Neural crest cell (in vitro differentiated cells): ENCODE measurements around the gene POLN. TPM values are rescaled to one million over a fixed set of nuclear protein-coding genes. Genes with fewer than 3 reads are reported as not detected.

ENCODE experiments used
- DNase-seq: peaks from one replicate; pipeline ENCODE4 v3.0.0; 2021; ENCODE audit warnings: low read depth, mixed read lengths, low spot score
- H3K27ac Mint-ChIP-seq: one replicate; pipeline ENCODE4 v1.8.0; 2021; ENCODE audit warnings: mild to moderate bottlenecking, mixed read lengths; ENCODE audit not compliant: unreplicated experiment
- H3K27me3 Mint-ChIP-seq: 2 replicates; pipeline ENCODE4 v1.8.0; 2021; ENCODE audit warnings: low read depth, mild to moderate bottlenecking, mixed read lengths
- H3K36me3 Mint-ChIP-seq: 2 replicates; pipeline ENCODE4 v1.8.0; 2021; ENCODE audit warnings: low read depth, mild to moderate bottlenecking, mixed read lengths
- H3K4me1 Mint-ChIP-seq: 2 replicates; pipeline ENCODE4 v1.8.0; 2021; ENCODE audit warnings: mixed read lengths
- H3K4me3 Mint-ChIP-seq: one replicate; pipeline ENCODE4 v1.8.0; 2021; ENCODE audit warnings: mild to moderate bottlenecking, mixed read lengths
- H3K9me3 Mint-ChIP-seq: 2 replicates; pipeline ENCODE4 v1.8.0; 2021; ENCODE audit warnings: mixed read lengths
- total RNA-seq: library from RNA; stranded (reverse); gene quantifications from 2 replicates; pipeline ENCODE4 v1.2.1, GENCODE V29; 2021
- TF ChIP-seq, protein P1 (sequence below): fragments of 200-600 bp; sonication (generic); conservative IDR thresholded peaks from 2 replicates; pipeline ENCODE4 v1.5.0; 2021; ENCODE audit warnings: antibody characterized with exemption, mild to moderate bottlenecking

The POLN gene
- total RNA-seq, 1 donor from 2014 or later: 5.6 TPM

DNA sequence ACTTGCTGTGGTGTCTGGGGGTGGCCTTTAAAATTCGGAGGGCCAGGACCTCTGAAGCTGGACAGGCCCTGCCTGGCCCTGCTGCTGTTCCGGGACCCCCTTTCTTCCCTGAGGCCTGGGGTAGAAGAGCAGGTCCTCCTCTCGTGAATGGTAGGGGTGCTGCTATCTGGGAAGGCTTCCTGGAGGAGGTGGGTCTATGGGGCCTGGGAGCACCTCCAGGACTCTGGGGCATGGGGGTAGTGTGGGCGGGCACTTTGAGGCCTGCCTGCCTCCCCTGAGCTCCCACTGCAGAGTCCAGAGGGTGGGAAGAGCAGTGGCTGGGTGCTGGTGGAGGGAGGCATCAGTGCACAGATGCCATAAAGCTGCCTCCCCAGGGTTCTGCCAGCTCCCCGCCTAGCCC, 24.9 kb upstream of the POLN start:
- no peaks in the 10 kb centered on the region for H3K36me3 Mint-ChIP-seq
- no peak for DNase-seq
- TF ChIP-seq, protein P1, sequence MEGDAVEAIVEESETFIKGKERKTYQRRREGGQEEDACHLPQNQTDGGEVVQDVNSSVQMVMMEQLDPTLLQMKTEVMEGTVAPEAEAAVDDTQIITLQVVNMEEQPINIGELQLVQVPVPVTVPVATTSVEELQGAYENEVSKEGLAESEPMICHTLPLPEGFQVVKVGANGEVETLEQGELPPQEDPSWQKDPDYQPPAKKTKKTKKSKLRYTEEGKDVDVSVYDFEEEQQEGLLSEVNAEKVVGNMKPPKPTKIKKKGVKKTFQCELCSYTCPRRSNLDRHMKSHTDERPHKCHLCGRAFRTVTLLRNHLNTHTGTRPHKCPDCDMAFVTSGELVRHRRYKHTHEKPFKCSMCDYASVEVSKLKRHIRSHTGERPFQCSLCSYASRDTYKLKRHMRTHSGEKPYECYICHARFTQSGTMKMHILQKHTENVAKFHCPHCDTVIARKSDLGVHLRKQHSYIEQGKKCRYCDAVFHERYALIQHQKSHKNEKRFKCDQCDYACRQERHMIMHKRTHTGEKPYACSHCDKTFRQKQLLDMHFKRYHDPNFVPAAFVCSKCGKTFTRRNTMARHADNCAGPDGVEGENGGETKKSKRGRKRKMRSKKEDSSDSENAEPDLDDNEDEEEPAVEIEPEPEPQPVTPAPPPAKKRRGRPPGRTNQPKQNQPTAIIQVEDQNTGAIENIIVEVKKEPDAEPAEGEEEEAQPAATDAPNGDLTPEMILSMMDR: no peak
- no peaks in the 10 kb centered on the region for H3K9me3 Mint-ChIP-seq
- no peak overlapping the region for H3K27ac Mint-ChIP-seq
- peaks cover 5% of the 10 kb centered on the region for H3K4me1 Mint-ChIP-seq
- H3K4me3 Mint-ChIP-seq: no peak overlapping the region
- H3K27me3 Mint-ChIP-seq: no peaks in the 10 kb centered on the region

DNA sequence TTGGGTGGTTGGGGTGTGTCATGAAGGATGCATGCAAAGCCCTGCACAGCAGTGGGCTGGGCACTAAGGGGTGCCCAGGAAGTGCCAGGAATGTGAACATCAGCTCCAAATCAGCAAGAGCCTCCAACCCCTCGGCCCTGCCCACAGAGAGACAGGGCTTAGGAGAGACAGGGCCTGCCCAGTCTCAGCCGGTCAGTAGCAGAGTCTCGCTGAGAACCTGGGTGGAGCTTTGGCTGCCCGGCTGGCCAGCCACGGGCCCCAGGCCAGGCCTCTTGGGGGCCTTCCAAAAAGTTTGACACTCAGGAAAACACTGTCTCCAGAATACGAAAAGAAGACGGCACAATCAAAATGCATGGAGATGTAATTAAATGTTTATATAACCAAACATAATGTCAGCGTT, 24.3 kb upstream of the POLN start:
- no peaks in the 10 kb centered on the region for H3K9me3 Mint-ChIP-seq
- no peak overlapping the region for H3K4me3 Mint-ChIP-seq
- no peak overlapping the region for H3K27ac Mint-ChIP-seq
- H3K4me1 Mint-ChIP-seq: peaks cover 5% of the 10 kb centered on the region
- TF ChIP-seq, protein P1: no peak
- DNase-seq: no peak
- H3K36me3 Mint-ChIP-seq: no peaks in the 10 kb centered on the region
- H3K27me3 Mint-ChIP-seq: no peaks in the 10 kb centered on the region

DNA sequence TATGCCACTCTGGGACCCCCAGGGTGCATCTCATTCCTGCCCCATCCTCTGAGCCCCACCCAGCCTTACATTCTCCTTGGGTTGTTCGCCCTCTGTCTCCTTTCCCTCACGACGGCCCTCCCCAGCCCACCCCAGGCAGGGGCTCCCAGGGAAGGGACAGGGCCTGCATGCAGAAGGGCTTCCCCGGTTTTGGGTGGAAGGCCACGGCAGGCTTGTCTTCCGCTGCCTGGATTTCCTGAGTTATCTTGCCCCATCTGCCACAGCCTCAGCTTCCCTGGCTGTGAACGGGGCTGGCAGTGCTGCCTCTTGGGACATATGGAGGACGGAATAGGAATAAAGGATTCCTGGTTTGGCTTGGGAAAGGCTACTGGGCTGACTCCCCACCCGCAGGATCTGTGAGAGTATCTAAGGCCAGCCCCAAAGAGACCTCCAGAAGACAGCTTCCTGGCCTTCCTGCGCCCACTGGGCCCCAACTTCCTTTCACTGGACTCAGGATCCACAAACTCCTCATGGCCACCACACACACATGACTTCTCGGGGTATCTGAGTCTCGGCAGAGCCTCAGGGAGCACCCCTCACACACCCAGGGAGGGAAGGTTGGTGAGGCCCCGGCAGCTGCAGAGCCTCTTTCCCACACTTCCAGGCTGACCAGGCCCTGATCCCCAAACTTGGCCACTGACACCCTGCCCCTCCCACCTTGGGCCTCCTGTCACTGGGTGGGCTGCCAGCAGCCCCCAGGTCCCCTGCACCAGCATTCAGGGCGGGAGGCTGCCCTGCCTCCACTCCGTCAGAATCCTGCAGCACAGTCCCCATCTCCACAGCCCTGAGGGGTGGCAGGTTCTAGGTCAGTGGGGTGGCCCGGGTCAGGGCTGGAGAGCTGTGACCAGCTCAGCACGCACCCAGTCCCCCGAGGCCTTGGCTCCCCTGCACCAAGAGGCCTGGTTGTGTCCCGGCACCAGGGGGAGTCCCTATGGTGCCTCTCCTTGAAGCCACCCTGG, 23.5 kb upstream of the POLN start:
- Mint-ChIP-seq H3K36me3 (no peaks in the 10 kb centered on the region), H3K4me1 (peaks cover 5% of the 10 kb centered on the region), H3K4me3 (peak overlapping the region; percentile 67), H3K27ac (no peak overlapping the region), H3K27me3 (no peaks in the 10 kb centered on the region), H3K9me3 (no peaks in the 10 kb centered on the region)
- TF ChIP-seq, protein P1: no peak
- DNase-seq: no peak

DNA sequence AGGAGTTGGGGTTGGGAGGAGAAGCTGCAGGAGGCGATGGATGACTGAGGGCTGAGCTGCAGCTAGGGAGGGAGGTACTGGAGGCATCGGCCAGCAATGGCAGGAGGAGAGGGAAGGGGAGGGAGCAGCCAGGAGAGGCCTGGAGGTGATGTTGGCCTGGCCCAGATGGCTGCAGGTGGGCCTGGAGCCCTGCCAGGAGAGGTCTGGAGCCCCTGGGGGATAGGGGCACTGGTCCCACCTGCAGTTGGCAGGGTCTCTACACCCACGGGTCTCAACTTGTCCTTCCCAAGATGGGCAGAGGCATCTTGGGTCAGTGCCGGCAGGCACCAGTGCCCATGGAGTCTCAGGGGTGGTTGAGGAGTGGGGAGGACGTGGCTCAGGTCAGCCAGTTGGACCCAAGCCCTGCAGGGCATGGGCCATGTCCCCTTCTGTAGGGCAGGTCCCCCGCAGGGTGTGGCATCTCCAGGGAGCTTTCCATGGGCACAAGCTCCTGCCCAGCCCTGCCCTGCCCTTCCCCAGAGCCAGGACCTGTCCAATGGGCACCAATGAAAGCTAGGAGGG, 22.6 kb upstream of the POLN start:
- TF ChIP-seq, protein P1: no peak
- peaks cover 5% of the 10 kb centered on the region for H3K4me1 Mint-ChIP-seq
- DNase-seq: no peak
- H3K27ac Mint-ChIP-seq: no peak overlapping the region
- no peaks in the 10 kb centered on the region for H3K9me3 Mint-ChIP-seq
- H3K36me3 Mint-ChIP-seq: no peaks in the 10 kb centered on the region
- H3K27me3 Mint-ChIP-seq: no peaks in the 10 kb centered on the region
- no peak overlapping the region for H3K4me3 Mint-ChIP-seq

DNA sequence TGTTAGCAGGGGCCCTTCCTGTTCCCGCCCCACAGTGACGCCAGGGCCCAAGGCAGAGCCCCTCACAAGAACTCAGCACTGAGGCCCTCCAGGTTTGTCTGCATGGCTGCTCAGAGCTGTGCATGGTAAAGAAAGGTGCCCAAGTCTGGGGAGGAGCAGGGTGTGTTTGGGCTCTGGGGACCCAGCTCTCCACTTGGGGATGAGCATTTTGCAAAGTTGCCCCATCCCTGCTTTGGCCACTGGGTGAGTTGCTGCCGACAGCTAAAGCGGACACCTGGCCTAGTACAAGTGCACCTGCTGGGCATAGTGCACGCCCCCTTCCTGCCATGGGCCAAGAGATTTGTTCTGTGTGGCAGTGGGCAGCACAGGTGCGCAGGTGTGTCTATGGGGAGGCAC, 22.0 kb upstream of the POLN start:
- no peaks in the 10 kb centered on the region for H3K27me3 Mint-ChIP-seq

More for the DNA sequence above, 22.0 kb upstream of the POLN start:
- Mint-ChIP-seq H3K27ac (no peak overlapping the region), H3K9me3 (no peaks in the 10 kb centered on the region), H3K4me1 (peaks cover 5% of the 10 kb centered on the region), H3K36me3 (no peaks in the 10 kb centered on the region), H3K4me3 (peak overlapping the region; percentile 67)
- TF ChIP-seq, protein P1: no peak
- no peak for DNase-seq
